Fibroblast of pulmonary artery (primary cell): Measurements from ENCODE around the gene CNIH3.
A peak's percentile ranks its signal among the peaks of the same experiment; 100 is the strongest.
"Not testable (repeated sequence)": the region's sequence is repeated elsewhere in the genome, so short reads cannot be mapped to it uniquely, and the experiment has no call there.

ENCODE experiments used
- DNase-seq: peaks from one replicate; pipeline ENCODE4 v3.0.0-alpha.2; 2010; ENCODE audit warnings: low read depth
- H3K4me3 ChIP-seq: replicated peaks from 2 replicates; pipeline ENCODE4 v1.5.1; 2011; ENCODE audit warnings: low read depth, mild to moderate bottlenecking, control low read depth, low read length, moderate library complexity
- TF ChIP-seq, protein P1 (sequence below): IDR thresholded peaks from 2 replicates; pipeline ENCODE4 v1.5.1; 2011; ENCODE audit warnings: mild to moderate bottlenecking, control low read depth, low read length, inconsistent platforms; ENCODE audit errors: missing control alignments

CNIH3 gene

DNA sequence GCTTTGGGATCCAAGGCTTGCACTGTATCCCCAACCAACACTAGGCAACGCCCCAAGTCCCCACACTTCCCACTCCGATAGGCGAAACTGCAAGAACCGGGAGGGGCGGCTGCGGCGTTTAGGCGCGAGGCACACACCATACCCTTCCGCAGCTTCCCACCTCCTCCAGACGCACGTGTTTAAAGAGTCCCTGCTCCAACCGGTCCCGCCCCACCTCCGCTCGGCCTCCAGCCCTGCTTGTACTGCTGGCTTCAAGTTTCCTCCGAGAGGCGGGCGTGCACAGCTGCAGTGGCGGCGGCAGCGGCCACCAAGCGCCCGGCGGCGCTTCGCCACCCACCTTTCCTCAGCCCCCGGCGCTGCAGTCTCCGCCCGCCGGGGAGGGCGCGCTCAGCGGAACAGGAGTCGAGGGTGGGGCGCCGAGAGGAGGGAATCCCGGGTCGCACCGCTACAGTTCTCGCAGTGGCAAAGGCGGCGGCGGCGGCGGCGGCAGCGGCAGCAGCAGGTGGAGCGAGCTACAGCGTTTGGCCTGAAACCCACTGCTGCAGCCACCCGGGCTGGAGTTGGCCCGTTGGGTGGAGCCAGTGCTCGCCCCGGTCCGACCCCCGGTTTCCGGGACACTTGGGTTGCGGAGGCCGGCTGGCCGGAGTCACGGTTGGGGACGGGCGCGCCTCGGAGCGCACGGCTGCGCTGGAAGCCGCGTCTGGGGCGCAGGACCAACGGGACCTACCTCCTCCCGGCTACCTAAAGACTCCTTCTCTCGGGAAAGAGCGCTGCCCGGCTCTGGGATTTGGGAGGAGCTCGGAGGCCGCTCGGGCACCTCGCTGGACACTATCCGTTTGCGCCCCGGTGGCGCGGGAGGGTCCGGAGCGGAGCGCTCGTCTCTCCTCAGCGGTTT is at the start of gene CNIH3:
Gene CNIH3, plus strand, starts transcription at position 457 of the 895 bp plus-strand sequence. CDS start 858 bp downstream, outside the sequence.
- H3K4me3 ChIP-seq, result peak within 1 kb of the TSS; percentile 59
- DNase-seq, result peak; percentile 61
- TF ChIP-seq, protein P1, sequence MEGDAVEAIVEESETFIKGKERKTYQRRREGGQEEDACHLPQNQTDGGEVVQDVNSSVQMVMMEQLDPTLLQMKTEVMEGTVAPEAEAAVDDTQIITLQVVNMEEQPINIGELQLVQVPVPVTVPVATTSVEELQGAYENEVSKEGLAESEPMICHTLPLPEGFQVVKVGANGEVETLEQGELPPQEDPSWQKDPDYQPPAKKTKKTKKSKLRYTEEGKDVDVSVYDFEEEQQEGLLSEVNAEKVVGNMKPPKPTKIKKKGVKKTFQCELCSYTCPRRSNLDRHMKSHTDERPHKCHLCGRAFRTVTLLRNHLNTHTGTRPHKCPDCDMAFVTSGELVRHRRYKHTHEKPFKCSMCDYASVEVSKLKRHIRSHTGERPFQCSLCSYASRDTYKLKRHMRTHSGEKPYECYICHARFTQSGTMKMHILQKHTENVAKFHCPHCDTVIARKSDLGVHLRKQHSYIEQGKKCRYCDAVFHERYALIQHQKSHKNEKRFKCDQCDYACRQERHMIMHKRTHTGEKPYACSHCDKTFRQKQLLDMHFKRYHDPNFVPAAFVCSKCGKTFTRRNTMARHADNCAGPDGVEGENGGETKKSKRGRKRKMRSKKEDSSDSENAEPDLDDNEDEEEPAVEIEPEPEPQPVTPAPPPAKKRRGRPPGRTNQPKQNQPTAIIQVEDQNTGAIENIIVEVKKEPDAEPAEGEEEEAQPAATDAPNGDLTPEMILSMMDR, result no peak

DNA sequence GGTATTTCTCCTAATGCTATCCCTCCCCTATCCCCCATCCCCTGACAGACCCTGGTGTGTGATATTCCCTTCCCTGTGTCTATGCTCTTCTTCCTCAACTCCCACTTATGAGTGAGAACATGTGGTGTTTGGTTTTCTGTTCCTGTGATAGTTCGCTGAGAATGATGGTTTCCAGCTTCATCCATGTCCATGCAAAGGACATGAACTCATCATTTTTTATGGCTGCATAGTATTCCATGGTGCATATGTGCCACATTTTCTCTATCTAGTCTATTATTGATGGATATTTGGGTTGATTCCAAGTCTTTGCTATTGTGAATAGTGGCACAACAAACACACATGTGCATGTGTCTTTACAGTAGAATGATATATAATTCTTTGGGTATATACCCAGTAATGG is 49.6 kb upstream of the CNIH3 start:
- H3K4me3 ChIP-seq, DNase-seq: not testable (repeated sequence)

DNA sequence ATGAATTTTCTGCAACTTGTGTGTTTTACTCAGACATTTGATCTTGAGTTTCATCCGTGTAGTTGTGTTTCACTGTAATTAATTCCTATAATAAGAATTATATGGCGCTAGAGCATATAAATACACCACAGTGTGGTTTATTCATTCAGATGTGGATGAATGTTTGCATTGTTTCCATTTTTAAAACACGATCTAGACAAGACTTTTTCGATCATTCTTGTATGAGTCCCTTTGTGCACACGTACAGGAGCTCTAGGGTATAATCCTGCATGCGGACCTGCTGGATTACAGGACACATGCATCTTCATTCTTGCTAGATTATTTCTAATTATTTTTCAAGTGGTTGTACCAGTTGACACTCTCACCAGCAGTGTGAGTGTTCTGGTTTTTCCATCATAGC is 46.8 kb upstream of the CNIH3 start:
- no peak for DNase-seq
- no peak overlapping the region for H3K4me3 ChIP-seq
- TF ChIP-seq, protein P1, result no peak

DNA sequence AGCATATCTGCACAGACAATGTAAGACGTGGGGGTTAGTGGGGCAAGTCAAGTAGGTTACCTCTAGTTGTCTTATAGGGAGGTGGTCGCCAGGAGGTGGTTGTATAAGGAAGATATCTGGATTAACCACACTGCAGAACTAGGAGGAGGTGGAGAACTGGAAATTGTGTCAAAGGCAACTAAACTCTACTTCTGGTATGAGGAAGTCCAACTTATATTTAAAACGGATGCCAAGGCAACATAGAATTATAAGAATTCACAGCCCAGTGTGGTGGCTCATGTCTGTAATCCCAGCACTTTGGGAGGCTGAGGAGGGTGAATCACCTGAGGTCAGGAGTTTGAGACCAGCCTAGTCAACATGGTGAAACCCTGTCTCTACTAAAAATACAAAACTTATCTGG is 44.1 kb upstream of the CNIH3 start:
- not testable (repeated sequence) for H3K4me3 ChIP-seq

DNA sequence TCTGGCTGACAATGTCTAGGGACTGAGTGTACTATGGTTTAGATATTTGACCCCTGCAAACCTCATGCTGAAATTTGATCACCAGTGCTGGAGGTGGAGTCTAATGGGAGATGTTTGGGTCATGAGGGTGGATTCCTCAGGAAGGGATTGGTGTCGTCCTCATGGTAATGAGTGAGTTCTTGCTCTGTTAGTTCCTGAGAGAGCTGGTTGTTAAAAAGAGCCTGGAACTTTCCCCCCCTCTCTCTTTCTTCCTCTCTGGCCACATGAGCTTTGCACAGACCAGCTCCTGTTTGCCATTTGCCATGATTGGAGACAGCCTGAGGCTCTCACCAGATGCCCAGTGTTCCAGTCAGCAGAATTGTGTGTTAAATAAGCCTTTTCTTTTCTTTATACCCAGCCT is 36.6 kb upstream of the CNIH3 start:
- no peak overlapping the region for H3K4me3 ChIP-seq
- DNase-seq, result no peak
- TF ChIP-seq, protein P1, result no peak

More for the DNA sequence above, 44.1 kb upstream of the CNIH3 start:
- DNase-seq, result not testable (repeated sequence)

DNA sequence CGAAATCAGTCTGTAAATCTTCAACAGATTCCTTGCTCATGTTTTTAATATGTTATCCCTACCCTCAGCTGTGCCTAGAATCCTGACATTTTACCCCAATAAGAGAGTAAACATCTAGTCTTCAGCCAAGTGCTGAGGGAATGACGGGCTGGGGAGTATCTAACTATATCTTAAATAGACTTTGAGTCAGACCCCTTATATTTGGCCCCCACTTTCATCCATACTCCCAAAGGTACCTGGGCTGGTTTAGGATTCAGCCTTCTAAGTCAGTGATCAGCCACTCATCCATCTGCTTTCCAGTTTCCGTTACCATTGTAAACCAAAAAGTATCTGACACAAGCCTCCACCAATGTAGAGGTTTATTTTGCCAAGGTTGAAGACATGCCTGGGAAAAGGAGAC is 36.1 kb upstream of the CNIH3 start:
- no peak overlapping the region for H3K4me3 ChIP-seq
- no peak for DNase-seq
- TF ChIP-seq, protein P1, result no peak

DNA sequence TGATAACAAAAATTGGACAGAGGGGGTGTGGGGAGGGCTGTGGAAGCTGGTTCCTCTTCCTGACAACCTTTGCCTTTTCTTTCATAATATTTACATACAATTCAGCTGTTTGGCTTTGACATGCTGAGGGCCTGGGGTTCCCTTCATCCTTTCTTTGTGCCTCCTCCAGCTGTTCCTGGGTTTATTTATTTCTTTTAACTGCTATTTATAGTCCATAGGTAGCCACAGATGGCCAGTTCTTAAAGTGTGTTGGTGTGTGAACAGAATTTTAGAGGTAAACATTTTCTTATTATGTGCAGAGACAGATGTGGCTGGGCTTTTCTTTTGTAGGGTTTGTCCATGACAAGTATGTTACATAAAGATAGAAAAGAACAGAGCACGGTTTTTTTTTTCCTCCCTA is 34.1 kb upstream of the CNIH3 start:
- no peak for DNase-seq
- H3K4me3 ChIP-seq, result no peak overlapping the region
- TF ChIP-seq, protein P1, result no peak

DNA sequence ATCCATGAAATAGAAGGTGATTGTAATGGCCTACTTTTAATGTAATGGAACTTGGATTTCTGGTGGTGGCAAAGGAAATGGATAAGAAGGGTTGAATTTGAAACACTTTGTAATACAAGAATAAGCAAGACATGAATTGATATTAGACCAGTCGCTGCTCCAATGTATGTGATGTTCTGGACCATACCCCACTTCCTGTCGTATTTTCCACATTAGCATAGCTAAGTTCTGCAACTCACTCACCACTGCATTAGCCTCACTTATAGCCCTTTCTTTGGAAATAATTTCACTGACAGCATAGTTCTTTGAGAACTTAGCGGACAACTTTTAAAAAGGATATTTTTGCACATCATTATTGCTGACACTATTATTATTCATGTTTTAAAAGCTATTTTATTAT is 32.3 kb upstream of the CNIH3 start:
- DNase-seq, result no peak
- TF ChIP-seq, protein P1, result no peak
- H3K4me3 ChIP-seq, result no peak overlapping the region
